Measurements from ENCODE around the gene SNTG2.

- TF ChIP-seq CTCF (IDR thresholded peaks at IDR 0.05; ENCODE audit: extremely low read depth in 1 of 2, insufficient read depth in 1 of 2, low read depth in 1 of 2, low read length in 2 of 2) (no peak), MYC (IDR thresholded peaks at IDR 0.05; ENCODE audit: low read depth, low read length) (no peak), EZH2 (IDR thresholded peaks at IDR 0.05; ENCODE audit: borderline replicate concordance, low read depth, low read length, severe bottlenecking) (no peak), POLR2AphosphoS5 (IDR thresholded peaks at IDR 0.05; ENCODE audit: insufficient read depth, low read depth, low read length) (no peak), MAX (IDR thresholded peaks at IDR 0.05; ENCODE audit: insufficient read depth, insufficient read length) (no peak), GATA2 (IDR thresholded peaks at IDR 0.05; ENCODE audit: insufficient read depth, insufficient read length, low read depth, low read length) (no peak)
These were observed 28.5 kb upstream of the SNTG2 start for GRCh38 chr2:922185-922584.
